ENCODE data around the gene SAMD5.

The SAMD5 gene

DNA sequence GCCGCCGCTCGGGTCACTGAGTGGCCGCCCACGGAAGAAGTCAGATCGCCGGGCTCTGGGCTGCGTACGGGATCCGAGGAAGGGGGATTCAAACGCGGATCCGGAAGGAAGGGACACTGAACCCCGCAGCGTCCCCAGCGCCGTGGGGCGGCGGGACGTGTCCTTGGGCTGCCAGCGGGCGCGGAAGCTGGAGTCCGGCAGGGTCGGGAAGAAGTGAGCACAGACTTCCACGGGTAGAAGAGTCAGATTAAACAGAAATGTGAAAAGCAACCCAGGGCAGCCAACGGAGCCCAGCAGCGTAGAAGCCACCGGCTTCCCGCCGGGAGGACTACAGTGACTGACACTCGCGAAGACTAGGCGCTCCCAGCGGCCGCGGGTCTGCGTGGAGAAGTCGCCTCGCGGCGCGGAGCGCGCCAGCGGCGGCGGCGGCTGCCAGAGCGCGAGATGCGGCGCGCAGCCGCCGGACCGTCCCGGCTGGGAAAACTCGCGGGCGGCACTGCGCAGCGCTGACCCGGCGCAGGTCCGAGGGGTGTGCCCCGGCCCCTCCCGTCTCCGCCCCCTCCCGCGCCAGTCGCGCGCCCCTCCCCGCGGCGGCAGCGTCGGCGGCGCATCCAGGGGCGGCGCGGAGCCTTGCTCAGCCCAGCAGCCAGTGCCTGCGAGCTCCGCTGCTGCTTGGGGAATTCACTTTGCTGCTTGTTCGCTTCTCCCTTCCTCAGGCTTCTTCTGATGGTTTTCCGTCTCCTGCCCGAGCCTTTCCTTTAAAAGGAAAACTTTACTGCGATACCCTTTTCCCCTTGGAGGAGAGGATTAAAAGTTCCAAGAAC is at the start of gene SAMD5:
Gene SAMD5, plus strand, starts transcription at position 649 of the 824 bp plus-strand sequence. CDS start 239 bp downstream, outside the sequence.
- peak; percentile 56 for DNase-seq (ENCODE audit: low spot score)

DNA sequence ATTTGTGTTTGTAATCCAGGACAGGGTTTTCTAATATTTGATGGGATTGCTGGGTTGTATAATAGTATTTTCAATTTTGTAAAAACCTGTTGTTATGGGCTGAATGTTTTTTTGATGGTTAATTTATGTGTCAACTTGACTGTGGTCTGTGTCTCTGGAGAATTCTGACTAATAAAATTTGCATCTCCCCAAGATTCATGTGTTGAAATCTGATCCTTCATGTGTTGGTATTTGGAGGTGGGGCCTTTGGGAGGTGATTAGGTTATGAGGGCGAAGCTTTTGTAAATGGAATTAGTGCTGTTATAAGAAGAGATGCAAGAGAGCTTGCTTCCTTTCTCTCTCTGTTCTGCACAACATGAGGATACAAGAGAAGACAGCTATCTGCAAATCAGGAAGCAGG is 48.7 kb upstream of the SAMD5 start:
- no peak for DNase-seq (ENCODE audit: low spot score)

DNA sequence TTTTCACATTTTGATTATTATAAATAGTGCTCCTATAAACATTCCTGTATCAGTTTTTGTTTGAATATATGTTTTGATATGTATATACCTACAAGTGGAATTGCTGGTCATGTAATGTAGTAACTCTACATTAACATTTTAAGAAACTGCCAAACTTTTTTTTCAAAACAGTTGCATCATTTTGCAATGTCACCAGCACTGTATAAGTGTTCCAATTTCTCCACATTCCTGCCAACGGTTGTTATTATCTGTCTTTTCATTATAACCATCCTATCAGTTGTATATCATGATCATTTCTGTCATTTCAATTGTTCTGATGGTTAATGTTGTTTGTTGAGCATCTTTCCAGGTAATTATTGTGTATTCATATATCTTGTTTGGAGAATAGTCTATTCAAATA is 44.8 kb upstream of the SAMD5 start:
- DNase-seq (ENCODE audit: low spot score), result no peak

DNA sequence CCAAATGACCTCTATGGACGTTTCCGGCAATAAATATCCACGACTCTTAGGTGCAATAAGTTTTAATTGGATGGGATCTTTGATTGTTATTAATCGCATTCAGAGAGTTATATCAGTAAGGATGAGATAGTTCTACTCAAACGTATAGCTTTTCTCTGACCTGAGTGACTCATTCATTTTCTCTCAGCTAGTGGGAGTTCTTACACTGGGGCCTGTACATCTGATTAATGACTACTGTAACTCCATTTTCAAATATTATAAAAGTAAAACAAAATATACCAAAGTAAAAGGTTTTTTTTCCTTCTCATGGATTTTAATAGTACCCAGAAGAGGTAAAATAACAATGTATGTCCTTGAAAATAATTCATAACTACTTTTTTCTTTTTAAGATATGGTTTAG is 41.1 kb upstream of the SAMD5 start:
- DNase-seq (ENCODE audit: low spot score), result no peak

DNA sequence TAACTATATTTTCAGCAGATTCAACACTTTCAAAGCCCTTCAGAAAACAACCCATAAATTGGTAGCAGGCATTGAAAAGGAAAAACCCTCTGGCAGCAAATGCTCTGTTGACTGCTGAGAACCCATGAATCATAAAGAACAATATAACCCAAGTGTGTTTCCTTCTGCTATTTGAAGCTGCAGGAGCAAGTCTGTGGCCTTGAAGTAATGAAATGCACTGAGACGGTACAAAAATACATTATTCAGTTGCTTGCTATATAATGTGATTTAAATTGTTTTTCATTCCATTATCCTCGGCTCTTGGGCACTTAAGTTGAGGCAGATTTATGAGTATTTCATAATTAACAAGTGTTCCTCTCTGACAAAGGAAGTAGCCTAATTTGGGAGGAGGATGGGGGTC is 40.6 kb upstream of the SAMD5 start:
- DNase-seq (ENCODE audit: low spot score), result no peak

DNA sequence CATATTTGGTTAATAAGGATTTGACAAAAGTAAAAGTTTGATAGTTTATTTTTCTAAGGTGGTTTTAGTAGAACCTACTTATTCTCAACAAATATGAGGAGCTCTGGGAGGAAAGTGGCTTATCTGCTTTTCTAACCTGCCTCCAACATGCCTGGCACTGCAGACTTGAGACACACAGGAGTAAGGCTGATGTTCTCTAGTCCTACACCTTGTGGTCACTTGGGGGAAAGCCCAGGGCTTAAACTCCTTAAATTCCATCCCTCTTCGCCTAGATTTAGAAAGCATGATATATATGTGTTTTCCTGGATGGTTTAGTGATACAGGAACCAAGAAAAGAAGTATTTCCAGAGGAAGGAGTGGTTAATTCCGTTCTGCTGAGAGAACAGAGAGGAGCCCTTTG is 39.9 kb upstream of the SAMD5 start:
- no peak for DNase-seq (ENCODE audit: low spot score)

DNA sequence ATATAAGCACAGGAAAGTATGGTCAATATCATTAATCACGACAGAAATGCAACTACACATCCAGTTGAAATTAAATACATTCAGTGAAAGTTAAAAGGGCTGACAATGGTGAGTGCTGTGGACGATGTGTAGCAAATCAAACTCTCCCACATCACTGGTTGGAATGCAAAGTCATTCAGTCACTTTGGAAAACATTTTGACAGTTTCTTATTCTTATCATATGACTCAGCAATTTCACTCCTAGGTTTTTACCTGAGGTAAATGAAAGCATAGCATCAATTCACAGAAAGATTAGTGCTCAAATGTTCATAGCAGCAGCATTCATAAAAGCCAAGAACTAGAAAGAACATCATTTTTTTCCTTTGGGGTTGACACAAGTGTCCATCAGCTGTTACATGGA is 28.6 kb upstream of the SAMD5 start:
- no peak for DNase-seq (ENCODE audit: low spot score)

DNA sequence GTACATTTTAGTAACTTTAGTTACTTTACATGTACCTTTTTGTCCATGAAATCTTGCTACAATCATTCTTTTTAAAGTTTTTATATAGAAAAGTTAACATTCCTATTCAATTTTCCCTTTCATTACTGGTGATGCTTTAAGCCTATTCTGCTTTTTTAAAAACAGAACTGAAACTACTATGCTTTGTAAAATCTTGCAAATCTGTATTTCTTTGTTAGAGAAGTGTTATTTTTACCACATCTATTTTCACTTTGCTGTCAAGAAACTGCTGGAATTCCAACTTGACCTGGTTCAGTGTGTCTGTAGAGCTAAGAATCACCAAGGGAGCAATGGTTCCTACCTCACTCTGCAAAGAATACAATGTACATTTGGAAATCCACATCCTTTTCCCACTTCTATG is 21.8 kb upstream of the SAMD5 start:
- DNase-seq (ENCODE audit: low spot score), result no peak

DNA sequence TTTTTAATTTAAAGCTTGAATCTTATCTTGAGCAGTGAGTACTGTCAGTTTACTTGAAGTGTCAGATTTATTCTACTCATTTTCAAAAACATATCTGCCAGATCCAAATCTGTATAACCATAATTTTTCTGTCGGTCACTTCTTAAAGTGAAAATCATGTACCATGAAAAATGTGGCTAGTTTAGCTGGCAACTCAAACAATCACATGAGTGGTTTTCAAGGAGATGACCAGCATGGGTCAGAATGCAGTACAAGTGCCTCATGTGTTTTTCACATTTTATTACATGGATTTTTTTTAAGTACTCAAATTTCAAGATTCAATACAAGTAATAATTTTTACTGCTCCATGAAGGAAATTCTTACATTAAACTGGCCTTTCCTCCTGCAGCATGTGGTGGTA is 11.0 kb upstream of the SAMD5 start:
- DNase-seq (ENCODE audit: low spot score), result no peak

DNA sequence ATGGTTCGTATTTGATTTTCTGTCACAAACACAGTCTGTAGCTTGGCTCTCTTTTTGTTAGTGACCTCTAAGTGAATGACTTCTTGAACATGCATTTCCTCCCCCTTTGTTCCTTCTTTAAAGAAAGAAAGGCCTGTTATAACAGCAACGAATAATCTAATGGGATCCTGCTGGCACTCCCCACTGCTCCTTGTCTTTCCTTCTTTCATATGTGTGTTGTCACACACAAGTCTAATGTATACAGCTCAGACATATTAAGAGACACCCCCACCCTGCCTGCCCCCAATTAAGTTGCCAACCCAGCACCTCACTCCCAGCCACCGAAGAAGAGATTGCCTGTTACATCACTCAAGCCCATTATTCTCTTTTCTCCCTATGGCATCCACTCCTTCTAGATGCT is 4.9 kb upstream of the SAMD5 start:
- no peak for DNase-seq (ENCODE audit: low spot score)

DNA sequence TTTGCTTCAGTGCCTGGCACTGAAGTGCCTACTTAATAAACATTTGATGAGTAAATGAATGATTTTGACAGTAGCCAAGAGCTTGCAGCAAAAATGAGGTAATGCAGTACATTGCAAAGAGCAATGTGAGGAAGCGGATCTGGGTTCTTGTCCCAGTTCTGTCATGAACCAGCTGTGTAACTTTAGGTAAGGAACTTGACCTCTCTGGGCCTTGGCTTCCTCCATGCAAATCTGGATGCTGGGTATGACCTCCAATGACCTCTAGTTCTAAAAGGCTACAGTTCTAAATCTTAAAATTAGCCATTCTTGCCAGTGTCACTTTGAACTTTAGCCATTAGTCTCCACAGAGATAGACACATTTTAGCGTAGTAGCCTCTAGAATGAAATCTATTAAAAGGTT is 3.6 kb upstream of the SAMD5 start:
- no peak for DNase-seq (ENCODE audit: low spot score)

DNA sequence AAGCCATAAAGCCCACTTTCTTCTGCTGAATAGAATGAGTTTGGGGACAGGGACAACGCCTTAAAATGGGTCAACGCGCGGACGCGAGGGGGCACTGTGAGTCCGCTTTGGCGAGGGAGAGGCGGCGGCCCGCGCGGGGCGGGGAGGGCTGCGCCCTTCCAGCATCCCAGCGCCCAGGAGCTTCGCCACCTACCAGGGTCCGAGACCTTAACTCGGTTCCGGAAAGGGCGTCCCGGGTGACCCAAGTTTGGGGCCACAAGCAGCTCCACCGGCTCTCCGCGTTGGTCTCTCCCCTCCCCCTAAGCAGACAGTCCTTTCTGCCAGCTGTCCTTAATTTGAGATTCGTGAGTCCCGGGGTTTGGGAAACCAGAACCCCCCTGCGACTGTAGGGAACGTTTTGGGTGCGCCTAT is 1.8 kb upstream of the SAMD5 start:
- peak; percentile 67 for DNase-seq (ENCODE audit: low spot score)

DNA sequence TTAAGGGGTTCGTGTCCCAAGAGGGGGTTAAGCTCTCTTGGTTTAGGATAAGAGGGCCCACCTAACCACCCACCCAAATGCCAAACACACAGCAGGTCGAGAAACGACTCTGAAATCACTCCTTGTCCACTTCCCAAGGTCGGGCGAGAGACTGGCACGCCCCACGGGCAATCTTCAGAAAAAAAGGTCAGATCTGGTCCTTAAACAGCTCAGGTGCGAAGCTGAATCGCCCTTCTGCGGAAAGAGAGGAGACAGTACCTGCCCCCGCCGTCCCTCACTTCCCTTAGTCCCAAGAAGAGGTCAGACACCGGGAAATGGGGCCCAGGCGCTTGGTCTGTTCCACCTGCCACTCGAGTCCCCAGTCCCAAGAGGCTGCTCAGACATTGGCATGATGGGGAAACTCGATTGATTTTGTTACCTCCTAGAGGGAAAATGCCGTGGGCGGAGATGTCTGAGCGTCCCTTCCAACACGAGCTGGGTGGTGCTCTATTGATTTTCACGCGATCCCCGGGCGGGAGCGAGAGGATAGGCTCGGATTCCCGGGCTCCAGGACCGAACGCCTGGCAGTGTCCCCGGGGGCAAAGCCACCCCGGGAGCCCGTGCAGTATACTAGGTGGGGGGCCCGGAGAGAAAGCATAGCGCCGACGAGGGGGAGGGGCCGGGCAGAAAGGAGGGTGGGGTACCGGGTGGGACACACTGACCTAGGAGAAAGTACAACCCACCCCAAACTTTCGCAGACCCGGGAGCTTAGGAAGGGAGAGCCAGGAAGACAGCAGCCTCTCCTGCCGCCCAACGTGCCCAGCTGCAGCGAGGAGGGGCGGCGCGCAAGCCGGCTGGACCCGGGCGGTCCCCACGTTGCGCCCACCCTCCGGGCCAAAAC is 1.1 kb upstream of the SAMD5 start:
- peak; percentile 20 for DNase-seq (ENCODE audit: low spot score)

DNA sequence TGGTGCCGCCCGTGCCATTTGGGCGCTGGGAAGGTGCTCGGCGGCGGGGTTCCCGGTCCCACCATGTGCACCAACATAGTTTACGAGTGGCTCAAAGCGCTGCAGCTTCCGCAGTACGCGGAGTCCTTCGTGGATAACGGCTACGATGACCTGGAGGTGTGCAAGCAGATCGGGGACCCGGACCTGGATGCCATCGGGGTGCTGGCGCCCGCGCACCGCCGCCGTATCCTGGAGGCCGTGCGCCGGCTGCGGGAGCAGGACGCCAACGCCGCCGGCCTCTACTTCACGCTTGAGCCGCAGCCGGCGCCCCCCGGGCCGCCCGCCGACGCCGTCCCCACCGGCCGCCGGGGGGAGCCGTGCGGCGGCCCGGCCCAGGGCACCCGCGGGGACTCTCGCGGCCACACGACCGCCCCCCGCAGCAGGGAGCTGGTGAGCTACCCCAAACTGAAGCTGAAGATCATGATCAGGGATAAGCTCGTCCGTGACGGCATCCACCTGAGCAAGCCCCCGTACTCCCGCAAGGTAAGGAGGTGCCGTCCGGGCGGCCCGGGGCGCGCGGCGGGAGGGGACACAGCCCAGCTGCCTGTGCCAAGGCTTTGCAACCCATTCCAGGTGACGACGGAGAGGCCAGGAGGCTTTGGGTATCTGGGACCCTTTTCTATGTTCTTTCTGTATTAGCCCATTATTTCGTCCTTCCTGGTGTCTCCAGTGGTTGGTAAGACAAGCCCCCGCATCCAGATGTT is 547 bp downstream of the SAMD5 start:
- DNase-seq (ENCODE audit: low spot score), result no peak

DNA sequence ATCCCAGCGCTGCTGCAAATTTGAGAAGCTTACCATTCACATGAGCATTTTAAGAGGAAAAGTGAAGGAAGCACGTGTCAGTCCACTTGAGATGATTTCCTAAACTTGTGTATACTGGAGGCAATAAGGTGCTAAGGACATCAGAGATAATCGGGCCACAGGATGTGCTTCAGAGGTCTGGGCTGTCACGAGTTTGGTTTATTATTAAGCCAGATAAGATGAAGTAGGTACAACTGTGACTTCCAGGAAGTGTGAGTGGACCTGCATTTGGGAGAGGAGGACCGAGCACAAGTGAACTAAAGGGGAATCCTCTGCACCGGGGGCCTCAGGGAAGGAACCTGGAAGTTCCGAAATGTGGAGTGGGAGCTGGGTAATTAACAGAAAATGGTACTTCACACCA is 1.4 kb downstream of the SAMD5 start:
- DNase-seq (ENCODE audit: low spot score), result peak; percentile 8

DNA sequence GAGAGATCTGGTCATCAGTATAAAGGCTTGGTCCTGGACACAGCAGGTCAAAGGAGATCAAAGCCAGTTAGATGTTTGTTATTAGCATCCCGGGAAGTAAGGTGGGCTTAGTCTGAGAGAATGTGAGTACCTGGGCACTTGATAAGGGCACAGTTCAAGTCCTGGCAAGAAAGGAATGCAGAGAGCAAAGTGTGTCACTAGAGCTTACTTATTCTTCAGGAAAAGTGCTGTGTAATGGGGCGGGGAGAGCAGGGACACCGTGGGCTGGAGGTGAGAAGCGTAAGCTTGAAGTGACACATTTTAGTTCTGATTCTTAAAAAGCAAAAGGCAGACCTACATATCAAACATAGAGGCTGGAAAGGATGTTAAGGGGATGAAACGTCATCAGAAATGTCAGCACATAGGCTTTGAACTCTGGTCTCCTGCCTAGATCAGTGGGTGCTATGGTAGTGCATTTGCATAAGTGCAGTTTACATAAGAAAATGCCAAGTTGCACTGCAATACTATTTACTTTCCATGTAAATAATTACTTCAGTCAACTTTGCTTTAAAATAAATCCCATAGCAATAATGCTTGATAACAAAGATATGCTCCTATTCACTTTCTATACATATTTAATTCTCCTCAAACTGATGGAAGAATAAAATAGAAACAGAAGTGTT is 2.6 kb downstream of the SAMD5 start:
- no peak for DNase-seq (ENCODE audit: low spot score)

DNA sequence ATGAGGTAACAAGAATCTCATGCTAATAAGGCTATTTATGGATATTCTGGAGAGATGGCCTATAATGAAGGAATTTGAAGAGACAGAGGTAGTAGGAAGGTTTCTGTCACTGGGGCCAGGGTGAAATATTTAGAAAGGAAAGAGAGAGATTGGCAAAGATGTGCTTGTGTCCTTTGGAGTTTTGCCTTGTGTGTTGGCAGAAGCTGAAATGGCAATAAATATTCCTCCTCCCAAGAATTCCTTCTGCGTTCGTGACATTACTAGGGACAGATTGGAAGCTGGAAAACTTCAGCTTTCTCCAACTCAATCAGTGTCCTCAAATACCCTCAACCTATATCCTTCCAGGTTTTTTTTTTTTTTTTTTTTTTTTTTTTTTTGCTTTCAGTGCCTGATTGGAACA is 6.3 kb downstream of the SAMD5 start:
- DNase-seq (ENCODE audit: low spot score), result no peak

DNA sequence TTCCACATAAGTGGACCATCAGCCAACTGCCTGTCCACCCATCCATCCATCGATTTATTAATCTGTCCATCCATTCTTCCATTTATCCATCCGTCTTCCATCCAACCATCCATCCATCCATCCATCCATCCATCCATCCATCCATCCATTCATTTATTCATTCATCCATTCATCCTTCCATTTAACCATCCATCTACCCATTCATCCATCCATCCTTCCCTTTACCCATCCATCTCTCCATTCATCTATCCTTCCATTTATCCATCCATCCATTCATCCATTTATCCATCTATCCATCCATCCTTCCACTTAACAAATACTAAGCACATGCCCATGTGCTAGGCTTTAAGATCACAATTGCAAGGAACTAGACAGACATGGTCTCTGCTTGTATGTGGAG is 6.8 kb downstream of the SAMD5 start:
- no peak for DNase-seq (ENCODE audit: low spot score)

DNA sequence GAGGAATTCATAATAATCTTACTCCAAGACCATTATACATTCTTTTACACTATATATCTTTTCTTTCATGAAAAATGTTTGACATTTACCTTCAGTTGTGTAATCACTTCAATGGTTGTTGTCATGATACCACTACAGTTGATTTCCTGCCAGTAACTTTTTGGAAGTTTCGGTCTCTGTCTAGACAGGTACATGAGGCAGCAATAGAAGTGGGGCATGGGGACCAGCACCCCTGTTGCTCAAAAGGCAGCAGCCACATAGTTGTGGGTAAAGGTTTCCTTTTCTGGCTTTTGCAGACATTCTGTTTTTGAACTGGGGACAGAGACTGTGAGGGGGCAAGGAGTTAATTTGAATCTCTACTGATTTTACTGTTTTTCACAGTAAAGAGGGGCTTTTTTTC is 14.1 kb downstream of the SAMD5 start:
- no peak for DNase-seq (ENCODE audit: low spot score)

DNA sequence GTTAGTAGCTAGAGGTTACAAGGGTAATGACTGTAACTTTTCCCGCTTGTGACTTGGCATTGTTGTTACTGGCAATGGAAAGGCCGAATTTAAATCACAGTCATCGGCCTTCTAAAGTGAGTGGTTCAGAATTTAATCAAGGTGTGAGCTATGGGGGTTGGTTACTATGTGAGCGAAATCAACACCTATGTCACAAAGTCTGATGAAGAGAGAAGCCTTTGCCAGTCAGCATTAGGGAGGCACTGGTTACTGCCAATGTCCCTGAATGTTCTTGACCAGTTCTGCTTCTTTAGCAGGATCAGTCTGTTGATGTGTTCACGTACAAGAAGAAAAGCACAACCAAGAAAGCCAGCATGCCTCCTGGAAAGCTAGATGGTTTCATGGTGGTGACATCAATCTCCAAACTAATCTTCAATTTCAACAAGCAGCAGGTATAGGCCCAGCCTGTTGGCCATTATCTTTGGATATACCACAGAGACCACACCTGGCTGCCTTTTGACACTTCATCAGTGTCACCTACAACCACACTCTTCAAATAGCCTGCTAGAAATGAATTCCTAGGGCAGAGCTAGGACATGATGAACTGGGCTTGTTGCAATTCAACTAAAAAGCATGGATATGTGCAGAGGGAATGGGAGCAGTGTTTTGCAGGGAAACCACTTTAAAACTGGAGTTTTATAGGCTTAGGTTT is 17.2 kb downstream of the SAMD5 start:
- DNase-seq (ENCODE audit: low spot score), result no peak

DNA sequence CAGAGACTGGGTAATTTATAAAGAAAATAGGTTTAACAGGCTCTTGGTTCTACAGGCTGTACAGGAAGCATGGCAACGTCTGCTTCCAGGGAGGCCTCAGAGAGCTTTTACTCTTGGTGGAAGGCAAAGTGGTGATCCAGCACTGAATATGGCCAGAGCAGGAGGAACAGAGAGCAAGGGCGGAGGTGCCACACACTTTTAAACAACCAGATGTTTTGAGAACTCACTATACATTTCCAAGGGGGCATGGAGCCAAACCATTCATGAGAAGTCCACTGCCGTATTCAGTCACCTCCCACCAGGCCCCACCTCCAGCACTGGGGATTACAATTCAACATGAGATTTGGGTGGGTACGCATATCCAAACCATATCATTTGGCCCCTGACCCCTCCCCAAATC is 18.7 kb downstream of the SAMD5 start:
- DNase-seq (ENCODE audit: low spot score), result no peak
